ENCODE measurements around the gene MORN1. TPM values are rescaled to one million over a fixed set of nuclear protein-coding genes. Genes with fewer than 3 reads are reported as not detected.

Gene MORN1
- total and polyA plus RNA-seq, 2 of the 8 experiments (the other 6 are each of a cell fraction or from before 2014, with no cell fraction given), result 5.0 to 9.1 TPM

DNA sequence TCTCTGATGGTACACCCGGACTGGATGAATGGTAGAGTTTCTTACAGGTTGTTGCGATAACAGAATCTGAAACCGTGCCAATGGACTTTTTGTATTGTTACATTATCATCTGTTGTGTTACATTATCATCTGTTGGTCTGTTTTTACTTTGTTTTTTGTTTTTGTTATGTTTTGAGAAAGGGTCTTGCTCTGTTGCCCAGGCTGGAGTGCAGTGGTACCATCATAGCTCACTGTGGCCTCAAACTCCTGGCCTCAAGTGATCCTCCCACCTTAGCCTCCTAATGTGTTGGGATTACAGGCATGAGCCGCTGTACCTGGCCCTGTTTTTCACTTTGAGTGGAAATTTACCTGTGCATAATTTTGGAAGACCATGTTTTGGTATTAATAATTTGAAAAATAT lies 31.2 kb upstream of the MORN1 start (continued):
- TF ChIP-seq, protein P1, sequence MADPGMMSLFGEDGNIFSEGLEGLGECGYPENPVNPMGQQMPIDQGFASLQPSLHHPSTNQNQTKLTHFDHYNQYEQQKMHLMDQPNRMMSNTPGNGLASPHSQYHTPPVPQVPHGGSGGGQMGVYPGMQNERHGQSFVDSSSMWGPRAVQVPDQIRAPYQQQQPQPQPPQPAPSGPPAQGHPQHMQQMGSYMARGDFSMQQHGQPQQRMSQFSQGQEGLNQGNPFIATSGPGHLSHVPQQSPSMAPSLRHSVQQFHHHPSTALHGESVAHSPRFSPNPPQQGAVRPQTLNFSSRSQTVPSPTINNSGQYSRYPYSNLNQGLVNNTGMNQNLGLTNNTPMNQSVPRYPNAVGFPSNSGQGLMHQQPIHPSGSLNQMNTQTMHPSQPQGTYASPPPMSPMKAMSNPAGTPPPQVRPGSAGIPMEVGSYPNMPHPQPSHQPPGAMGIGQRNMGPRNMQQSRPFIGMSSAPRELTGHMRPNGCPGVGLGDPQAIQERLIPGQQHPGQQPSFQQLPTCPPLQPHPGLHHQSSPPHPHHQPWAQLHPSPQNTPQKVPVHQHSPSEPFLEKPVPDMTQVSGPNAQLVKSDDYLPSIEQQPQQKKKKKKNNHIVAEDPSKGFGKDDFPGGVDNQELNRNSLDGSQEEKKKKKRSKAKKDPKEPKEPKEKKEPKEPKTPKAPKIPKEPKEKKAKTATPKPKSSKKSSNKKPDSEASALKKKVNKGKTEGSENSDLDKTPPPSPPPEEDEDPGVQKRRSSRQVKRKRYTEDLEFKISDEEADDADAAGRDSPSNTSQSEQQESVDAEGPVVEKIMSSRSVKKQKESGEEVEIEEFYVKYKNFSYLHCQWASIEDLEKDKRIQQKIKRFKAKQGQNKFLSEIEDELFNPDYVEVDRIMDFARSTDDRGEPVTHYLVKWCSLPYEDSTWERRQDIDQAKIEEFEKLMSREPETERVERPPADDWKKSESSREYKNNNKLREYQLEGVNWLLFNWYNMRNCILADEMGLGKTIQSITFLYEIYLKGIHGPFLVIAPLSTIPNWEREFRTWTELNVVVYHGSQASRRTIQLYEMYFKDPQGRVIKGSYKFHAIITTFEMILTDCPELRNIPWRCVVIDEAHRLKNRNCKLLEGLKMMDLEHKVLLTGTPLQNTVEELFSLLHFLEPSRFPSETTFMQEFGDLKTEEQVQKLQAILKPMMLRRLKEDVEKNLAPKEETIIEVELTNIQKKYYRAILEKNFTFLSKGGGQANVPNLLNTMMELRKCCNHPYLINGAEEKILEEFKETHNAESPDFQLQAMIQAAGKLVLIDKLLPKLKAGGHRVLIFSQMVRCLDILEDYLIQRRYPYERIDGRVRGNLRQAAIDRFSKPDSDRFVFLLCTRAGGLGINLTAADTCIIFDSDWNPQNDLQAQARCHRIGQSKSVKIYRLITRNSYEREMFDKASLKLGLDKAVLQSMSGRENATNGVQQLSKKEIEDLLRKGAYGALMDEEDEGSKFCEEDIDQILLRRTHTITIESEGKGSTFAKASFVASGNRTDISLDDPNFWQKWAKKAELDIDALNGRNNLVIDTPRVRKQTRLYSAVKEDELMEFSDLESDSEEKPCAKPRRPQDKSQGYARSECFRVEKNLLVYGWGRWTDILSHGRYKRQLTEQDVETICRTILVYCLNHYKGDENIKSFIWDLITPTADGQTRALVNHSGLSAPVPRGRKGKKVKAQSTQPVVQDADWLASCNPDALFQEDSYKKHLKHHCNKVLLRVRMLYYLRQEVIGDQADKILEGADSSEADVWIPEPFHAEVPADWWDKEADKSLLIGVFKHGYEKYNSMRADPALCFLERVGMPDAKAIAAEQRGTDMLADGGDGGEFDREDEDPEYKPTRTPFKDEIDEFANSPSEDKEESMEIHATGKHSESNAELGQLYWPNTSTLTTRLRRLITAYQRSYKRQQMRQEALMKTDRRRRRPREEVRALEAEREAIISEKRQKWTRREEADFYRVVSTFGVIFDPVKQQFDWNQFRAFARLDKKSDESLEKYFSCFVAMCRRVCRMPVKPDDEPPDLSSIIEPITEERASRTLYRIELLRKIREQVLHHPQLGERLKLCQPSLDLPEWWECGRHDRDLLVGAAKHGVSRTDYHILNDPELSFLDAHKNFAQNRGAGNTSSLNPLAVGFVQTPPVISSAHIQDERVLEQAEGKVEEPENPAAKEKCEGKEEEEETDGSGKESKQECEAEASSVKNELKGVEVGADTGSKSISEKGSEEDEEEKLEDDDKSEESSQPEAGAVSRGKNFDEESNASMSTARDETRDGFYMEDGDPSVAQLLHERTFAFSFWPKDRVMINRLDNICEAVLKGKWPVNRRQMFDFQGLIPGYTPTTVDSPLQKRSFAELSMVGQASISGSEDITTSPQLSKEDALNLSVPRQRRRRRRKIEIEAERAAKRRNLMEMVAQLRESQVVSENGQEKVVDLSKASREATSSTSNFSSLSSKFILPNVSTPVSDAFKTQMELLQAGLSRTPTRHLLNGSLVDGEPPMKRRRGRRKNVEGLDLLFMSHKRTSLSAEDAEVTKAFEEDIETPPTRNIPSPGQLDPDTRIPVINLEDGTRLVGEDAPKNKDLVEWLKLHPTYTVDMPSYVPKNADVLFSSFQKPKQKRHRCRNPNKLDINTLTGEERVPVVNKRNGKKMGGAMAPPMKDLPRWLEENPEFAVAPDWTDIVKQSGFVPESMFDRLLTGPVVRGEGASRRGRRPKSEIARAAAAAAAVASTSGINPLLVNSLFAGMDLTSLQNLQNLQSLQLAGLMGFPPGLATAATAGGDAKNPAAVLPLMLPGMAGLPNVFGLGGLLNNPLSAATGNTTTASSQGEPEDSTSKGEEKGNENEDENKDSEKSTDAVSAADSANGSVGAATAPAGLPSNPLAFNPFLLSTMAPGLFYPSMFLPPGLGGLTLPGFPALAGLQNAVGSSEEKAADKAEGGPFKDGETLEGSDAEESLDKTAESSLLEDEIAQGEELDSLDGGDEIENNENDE (IDR thresholded peaks at IDR 0.05; ENCODE audit: insufficient replicate concordance, low read length), result no peak
- TF ChIP-seq SUZ12 (IDR thresholded peaks at IDR 0.05; ENCODE audit: low read length), result no peak
- no peak for TF ChIP-seq CREB1 (IDR thresholded peaks at IDR 0.05)

Data from H1 (cell line).